NCI-H345 (cell line): Measurements from ENCODE around the gene SEC14L5.
"Not testable (repeated sequence)": the region's sequence is repeated elsewhere in the genome, so short reads cannot be mapped to it uniquely, and the experiment has no call there.

ENCODE experiments used
- DNase-seq: peaks from one replicate; lab custom pipeline; 2025; lab: John Stamatoyannopoulos, UW

SEC14L5 gene

DNA sequence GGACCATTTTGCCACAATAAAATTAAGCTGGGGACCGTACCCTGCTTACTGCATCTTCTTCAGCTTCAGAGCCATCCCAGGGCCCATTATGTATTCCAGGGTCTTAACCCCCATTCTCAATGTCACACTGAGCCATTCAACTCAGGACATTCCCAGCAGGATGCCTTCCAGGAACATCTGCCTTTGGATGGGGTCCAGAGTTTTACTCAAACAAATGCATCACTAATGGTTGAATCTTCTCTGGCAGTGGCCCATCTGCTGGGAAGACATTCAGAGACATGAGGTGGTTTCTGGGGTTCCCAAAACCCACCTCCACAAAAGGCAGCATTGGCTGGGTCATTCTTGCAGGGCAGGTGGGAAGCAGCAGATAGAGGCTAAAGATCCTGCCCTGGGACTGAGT, 3.4 kb upstream of the SEC14L5 start:
- DNase-seq: no peak

DNA sequence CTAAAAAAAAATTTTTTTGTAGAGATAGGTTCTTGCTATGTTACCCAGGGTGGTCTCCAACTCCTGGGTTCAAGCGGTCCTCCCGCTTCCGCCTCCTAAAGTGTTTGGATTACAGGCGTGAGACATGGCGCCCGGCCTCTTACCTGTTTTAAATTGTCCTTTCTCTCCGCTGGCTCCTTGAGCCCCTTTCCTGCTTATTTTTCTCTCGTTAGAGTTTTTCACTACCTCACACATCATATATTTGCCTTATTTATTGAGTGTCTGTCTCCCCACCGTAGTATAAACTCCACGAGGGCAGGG, 760 bp upstream of the SEC14L5 start:
- DNase-seq: no peak

DNA sequence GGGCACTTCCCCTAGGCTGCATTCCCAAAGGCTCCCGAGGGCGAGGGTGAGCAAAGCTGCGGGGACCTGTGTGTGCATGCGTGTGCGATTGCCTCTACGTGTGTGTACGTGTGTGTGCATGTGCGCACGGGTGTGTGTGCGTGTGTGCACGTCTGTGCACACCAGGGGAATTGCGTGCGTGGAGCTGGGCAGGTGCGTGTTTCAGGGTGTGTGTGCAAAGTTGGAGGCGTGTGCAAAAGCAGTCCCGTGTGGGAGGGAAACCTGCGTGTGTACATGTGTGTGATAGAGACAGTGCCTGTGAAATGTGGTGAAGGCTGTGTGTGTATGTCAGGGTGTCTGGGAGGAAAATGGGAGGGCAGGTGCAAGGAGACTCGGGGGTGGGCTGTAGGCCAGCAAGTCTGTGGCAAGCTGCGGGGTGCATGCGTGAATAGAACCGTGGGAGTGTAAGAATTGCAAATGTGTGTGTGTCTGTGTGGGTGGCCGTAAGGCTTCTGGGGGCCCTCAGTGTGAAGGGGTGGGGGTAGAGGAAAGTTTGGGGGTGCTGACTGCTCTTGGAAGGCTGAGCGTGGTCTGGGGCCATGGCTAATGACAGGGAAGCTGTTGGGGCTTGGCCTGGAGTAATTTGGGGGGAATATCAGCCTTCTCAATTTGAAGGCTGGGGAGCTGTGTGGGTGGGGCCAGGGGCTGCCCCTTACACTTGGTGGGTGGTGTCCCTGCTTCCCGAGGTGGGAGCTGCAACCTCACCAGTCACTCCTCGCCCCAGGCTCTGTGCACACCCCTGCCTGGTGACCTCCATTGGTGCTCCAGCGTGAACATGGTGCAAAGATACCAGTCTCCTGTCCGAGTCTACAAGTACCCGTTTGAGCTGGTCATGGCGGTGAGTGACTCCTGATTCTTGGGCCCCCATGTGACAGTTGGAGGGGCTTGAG, 644 bp downstream of the SEC14L5 start:
- DNase-seq: no peak

DNA sequence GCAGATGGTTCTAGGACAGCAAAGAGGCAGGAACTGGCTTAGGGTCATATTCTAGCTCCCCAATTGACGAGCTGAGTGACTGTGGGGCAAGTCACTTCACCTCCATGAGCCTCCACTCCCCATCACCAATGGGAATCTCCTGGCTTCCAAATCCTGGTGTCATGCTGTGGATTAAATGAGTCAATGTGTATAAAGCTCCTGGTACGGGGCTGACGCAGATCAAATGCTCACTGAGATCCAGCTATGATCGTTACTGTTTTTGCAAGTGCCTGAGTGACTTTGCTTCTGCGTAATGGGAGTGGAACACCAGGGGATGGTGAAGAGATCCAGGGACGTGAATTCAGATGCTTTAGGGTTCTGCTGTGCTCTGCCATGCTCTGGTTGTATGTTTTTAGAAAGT, 2.4 kb downstream of the SEC14L5 start:
- no peak for DNase-seq

DNA sequence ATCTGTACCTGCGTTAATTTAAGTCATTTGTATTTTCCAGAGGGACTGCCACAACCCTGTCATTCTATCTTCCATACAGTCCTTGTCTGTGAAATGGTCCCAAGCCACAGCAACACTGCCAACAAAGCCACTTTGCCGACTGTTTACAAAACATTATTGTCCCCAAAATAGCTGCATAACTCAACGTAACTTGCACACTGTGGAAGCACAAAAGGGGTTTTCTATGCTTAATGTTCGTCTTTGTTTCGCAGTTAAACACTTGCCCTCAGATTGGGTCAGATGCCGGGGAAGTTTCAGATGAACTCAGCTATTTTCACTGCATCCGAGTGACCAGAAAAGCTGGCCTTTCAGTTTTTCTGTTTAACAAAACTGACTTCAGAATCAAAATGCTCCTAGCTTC, 4.6 kb downstream of the SEC14L5 start:
- DNase-seq: no peak

DNA sequence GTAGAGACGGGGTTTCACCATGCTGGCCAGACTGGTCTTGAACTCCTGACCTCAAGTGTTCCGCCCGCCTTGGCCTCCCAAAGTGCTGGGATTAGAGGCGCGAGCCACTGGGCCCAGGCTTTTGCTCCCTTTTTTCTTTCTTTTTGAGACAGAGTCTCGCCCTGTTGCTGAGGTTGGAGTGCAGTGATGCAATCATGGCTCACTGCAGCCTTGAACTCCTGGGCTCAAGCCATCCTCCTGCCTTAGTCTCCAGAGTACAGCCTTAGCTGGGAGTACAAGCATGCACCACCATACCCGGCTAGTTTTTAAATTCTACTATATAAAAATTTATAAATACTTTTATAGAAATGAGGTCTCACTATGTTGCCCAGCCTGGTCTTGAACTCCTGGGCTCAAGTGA, 5.4 kb downstream of the SEC14L5 start:
- DNase-seq: not testable (repeated sequence)

DNA sequence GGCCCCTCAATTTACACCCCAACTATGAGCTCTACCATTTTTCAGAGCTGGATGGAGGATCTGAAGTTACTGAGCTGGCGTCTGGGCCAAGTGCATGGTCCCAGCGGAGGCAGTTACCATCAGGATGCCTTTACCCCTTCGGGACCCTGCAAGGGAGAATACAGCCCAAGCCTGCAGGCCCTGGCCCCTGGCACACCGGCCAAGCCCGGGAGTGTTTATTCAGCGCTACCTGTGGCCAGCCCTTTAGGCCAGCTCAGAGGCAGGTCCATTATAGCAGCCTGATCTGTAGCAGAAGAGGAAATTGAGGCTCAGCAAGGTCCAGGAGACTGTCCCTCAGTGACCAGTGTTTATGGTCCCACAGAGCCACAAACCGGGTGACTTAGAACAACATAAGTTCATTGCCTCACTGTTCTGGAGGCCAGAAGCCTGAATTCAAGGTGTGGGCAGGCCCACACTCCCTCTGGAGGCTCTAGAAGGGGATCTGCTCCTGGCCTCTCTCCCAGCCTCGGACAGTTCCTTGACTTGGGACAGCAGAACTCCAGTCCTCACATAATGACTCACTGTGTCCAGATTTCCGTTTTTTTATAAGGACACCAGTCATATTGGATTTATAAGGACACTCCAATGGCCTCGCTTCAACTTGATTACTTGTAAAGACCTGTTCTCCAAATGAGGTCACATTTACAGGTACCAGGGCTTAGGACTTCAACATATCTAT, 8.8 kb downstream of the SEC14L5 start:
- DNase-seq: no peak

DNA sequence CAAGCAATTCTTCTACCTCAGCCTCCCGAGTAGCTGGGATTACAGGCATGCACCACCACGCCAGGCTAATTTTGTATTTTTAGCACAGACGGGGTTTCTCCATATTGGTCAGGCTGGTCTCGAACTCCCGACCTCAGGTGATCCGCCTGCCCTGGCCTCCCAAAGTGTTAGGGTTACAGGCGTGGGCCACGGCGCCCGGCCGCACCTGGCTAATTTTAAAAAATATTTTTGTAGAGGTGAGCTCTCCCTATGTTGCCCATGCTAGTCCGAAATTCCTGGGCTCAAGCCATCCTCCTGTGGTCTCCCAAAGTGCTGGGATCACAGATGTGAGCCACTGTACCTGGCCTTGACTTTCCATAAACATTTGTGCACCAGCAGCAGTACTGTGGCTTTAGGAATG, 10.1 kb downstream of the SEC14L5 start:
- not testable (repeated sequence) for DNase-seq

DNA sequence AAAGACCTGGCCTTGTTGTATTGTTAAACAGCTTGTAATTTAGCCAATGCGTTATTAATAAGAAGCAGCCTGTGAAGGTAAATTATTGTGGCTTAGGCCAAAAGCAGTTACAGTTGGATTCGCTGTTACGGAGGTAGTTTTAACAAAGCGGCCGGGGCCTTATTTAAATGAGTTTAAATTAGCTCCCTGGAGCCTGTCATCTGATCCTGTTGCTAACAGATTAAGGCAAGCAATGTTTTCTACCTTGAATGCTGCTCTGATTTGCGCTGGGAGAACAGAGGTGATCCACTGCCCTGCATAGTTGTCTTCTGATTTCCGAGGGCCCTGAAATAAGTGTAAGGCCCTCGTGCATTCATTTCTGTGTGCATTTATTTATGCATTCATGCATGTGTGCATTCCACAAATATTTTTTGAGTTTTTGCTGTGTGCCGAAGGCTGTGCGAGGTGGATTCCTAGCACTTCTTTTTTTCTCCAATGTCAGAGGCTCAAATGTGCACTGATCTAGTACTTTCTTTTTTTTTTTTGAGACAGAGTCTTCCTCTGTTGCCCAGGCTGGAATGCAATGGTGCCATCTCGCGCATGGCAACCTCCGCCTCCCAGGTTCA, 10.9 kb downstream of the SEC14L5 start:
- DNase-seq: no peak

DNA sequence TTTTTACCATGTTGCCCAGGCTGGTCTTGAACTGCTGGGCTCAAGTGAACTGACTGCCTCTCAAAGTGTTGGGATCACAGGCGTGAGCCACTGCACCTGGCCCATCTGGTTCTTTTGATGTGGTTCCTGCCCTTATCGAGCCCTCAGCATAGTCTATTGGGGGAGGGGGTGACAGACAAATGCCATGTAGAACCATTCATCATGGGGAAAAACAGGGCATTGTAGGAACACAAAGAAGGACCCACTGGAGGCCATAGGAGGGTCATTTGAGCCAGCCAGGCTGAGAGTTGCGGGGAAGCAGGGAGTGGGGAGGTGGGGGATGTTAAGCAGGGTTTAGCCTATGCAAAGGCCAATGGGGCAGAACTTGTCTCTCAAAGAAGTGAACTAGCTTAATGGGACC, 11.9 kb downstream of the SEC14L5 start:
- no peak for DNase-seq

DNA sequence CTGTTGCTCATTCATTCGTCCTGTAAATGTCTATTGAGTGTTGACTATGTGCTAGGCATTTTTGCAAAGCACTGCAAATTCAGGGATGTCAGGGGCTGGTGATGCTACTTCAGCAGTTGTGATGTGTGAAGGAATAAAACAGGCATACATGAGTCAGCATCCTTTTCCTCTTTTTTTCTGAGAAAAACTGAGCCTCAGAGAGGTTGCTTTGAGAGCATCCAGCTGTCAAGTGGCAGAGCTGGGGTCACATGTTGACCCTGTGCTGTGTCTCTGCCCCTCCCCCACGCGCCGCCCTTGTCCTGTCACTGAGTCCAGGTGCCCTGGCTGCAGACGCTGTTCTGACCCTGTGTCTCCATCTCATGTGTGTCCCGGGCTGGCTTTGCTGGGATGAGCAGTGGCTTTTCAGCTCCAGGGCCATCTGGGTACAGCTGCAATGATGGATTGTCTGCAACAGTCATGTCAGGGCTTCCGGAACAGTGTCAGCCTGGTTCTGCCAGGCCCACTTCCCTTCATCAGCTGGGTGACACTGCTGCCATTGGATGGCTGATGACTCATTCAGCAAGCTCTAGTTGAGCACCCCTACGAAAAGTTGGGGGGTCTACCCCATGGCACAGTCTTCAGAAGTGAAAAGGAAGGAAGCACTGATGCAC, 14.9 kb downstream of the SEC14L5 start:
- no peak for DNase-seq

DNA sequence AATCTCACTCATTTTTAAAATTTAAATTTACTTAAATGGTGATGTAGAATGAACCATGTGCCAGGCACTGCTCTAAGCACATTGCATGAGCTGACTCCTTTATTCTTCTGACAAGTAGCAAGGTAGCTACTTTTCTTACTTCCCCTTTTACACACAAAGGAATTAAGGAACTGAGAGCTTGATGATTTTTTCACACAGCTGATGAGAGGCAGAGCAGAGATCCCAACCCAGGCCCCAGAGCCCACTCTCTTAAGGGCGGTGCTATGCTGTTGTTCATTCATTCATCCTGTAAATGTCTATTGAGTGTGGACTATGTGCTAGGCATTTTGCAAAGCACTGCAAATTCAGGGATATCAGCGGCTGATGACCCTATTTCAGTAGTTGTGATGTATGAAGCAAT, 17.9 kb downstream of the SEC14L5 start:
- no peak for DNase-seq

DNA sequence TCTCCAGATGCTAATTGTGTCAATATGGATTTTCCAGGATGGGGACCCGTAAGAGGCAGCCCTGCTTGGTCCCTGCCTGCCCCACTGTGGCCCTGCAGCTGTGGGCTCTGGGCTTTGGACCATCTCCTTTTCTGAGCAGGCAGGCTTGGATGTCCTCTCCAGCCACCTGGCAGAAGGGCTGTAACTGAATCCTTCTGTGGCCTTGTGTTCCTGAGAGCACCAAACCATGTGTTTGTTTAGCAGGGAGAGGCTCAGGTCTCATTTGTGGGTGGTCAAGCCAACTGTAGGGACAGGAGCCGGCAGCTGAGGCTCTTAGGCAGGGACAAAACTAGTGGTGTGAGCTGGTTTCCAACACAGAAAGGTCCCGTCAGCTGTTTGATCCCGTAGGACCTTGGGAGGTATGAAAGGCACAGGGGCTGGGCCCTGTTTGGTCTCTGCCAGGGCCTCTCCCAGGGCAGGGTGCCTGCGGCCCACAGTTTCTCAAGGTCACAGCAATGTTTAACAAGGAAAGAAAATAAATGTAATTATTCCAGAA, 18.5 kb downstream of the SEC14L5 start:
- no peak for DNase-seq

DNA sequence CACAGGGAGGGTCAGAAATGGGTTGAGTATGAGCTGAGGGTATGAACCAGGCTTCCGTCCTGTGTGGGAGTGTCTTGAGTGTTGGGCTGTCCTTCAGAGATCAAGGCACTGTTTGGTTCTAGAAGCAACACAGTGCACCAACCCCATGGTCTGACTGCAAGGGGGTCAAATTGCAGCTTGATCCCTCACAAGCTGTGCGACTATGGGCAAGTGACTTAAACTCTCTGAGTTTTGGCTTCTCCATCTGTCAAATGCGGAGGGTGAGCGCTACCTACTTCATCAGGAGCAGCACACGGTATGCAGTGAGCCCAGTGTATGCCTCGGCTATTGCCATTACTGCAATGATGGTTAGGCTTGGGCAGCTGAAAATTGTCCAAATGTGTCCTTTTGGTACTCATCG, 21.0 kb downstream of the SEC14L5 start:
- DNase-seq: no peak

DNA sequence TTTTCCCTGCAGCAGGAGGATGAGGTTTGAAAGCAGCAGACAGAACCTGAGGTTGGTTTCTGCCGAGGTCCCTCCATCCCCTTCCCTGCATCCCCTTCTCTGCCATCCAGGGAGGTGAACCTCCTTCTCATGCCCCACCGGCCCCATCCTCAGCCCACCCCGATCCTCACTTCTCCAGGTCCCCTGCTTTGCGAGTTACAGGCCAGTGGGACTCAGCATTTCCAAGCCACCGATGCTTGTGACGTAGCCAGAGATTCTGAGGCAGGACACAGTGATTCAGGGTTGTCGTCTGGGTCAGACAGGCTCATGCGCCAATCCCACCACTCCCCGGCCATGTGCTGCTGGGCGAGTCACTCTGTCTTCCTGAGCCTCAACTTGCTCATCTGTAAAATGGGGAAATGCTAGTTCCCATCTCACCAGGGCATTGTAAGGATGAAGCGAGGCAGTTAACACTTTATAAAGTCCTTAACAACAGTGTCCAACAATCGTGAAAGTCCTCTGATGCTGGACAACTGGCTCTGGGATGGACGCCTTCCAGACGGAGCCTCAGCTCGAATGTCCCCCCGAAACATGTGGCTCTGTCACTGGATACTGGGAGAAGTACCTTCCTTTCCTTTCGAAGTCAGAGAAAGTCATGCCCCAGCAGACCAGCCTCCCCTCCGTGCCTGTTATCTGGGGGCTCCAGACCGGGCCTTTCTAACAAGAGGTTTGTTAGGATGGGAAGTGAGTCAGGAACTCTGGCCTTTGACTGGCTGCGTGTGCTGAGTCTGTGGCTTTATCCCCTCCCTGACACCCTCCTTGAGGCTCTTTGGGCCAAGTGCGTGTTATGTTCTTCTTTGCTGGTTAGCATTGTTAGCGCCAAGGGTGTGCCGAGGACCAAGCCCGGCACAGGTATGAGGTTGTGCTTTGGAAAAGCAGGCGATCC, 21.9 kb downstream of the SEC14L5 start:
- DNase-seq: no peak

DNA sequence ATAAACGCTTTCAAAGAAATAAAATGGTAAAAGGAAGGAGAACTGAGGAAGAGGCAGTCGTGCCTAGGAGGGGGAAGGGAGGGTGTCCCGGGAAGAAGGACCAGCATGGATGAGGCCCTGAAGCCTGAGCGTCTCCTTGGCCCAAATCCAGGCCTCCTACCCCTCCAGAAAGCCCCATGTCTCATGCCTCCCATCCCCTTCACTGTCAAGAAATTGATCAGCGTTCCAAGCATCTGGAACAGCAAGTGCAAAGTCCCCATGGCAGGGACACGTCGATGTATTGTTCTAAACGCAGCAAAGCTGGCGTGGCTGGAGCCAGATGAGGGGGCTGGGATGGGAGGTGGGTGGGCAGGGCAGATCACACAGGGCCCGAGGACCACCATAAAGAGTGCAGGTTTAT, 22.6 kb downstream of the SEC14L5 start:
- DNase-seq: no peak

DNA sequence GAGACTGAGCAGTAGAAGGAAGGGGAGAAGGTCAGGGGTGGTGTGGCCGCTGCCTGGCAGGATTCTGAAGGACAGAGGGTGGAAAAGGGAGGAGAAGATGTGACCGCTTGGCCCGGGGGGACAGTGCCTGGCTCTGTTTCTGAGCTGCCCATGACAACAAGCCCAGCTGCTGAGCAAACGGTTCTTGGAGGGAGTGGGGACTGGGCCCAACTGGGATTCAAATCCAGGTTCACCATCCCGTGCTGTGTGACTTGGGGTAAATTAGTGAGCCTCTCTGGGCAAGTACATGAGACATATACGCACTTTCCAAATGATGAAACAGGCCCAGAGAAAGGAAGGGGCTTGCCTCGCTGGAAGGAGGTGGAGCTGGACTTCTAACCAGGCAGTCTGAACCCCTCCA, 23.3 kb downstream of the SEC14L5 start:
- DNase-seq: no peak

DNA sequence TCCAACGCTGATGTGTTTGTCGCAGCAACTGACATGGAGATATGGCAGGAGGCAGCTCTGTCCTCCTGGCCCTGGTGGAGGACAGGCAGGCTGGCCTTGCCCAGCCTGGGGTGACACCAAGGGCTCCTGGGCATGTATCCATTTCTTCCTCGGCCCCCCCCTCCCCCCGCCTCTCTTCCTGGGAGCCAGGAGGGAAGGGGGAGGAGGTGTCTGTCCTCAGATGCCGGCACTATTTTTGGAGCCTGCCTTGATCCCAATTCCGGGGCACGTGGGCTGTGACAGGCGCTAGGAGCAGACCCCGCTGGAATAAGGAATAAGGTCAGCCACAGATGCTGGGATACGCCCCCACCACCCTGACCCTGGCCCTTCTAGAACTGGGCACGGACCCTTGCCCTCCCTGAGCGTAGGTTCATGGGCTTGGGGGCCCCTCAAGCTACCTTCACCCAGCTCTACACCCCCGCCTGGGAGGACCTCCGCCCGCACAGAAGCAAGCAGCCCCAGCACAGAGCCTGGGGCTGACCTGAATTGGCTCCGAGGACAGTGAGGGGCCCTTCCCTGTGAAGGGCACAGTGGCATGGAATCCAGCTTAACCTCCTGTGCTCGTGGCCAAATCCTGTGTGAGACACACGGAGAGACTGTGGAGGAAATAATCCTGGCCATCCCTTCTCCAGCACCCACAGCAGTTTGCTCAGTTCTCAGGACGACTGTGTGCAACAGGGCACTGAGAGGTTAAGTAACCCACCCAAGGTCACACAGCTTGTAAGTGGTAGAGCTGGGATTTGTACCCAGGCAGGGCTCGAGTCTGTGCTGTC, 24.1 kb downstream of the SEC14L5 start:
- DNase-seq: no peak

DNA sequence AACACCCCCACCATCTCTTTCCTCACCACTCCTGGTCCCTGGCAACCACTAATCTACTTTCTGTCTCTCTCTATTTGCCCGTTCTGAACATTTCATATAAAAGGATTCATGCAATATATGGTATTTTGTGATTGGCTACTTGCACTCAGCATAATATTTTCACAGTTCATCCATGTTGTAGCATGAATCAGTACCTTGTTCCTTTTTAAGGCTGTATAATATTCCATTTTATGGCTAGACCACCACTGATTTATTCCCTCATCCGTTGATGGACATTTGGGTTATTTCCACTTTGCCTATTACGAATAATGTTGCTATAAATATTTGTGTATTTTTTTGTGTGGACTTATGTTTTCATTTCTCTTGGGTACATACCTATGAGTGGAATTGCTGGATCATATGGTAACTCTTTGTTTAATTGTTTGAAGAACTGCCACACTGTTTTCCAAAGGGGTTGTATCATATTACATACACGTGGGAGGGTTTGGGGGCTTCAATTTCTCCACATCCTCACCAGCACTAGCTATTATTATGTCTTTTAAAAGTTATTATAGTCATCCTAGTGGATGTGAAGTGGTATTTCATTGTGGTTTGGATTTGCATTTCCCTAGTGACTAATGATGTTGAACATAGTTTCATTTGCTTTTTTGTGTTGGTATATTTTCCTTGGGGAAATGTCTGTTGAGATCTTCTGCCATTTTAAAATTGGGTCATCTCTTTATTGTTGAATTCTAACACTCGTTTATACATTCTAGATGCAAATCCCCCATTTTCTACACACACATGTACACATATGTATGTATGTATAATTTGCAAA, 26.3 kb downstream of the SEC14L5 start:
- DNase-seq: no peak

DNA sequence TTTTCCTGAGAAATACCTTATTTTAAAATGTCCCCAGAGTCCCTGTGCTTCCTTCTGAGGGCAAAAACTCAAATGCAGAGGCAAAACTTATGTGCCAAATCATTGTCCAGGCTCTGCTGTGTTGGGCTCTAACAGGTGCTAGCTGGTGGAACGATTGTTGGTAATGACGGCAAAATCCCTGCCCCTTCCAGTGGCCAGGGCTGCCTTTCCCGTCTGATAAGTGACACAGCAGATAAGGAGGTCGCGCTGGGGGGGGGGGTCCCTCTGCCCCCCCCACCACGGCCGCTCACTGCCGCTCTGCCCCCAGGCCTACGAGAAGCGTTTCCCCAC, 29.1 kb downstream of the SEC14L5 start:
- DNase-seq: no peak
